ENCODE measurements around the gene CCDC149.

GRCh38 chr4:24845132-24845531 lies 67.7 kb downstream of the CCDC149 start:
- no peak for TF ChIP-seq POLR2A (IDR thresholded peaks at IDR 0.05; ENCODE audit: low read depth, low read length)
- TF ChIP-seq TAF1 (IDR thresholded peaks at IDR 0.05; ENCODE audit: low read depth, low read length): no peak
- TF ChIP-seq POLR2AphosphoS5 (IDR thresholded peaks at IDR 0.05; ENCODE audit: low read depth, low read length): no peak
- TF ChIP-seq SPI1 (IDR thresholded peaks at IDR 0.05; ENCODE audit: low read depth, low read length): no peak

All from GM12891 (cell line).